Tibial nerve (tissue), 3 donors: Measurements from ENCODE around the gene TMEM44.

Experiments used
- EP300 ChIP-seq, 2 donors: sonication (generic); formaldehyde crosslinking; IDR thresholded peaks; one replicate each; pipeline ENCODE4 v1.6.1; 2017; ENCODE audit warnings: antibody characterized with exemption in 2 of 2, mild to moderate bottlenecking in 1 of 2
- POLR2A ChIP-seq, 2 donors: fragments of 450-650 bp; IDR thresholded peaks; one replicate each; pipeline ENCODE4 v1.6.1; 2017; ENCODE audit warnings: antibody characterized with exemption in 2 of 2, mild to moderate bottlenecking in 2 of 2, moderate library complexity in 2 of 2

- TF ChIP-seq EP300 (IDR thresholded peaks at IDR 0.05) (peak; percentile 50 to 79), POLR2A (IDR thresholded peaks at IDR 0.05) (no peak)
These were observed 40.1 kb downstream of the TMEM44 start for GRCh38 chr3:194592798-194593752.
